HG03064 (cell line): ENCODE data around the gene TANC1.

Experiments
- ATAC-seq: cut with Tn5 transposase; IDR thresholded peaks from one replicate; pipeline ENCODE4 v1.9.1; 2021; ENCODE audit warnings: low read depth; ENCODE audit not compliant: unreplicated experiment

Gene TANC1

DNA sequence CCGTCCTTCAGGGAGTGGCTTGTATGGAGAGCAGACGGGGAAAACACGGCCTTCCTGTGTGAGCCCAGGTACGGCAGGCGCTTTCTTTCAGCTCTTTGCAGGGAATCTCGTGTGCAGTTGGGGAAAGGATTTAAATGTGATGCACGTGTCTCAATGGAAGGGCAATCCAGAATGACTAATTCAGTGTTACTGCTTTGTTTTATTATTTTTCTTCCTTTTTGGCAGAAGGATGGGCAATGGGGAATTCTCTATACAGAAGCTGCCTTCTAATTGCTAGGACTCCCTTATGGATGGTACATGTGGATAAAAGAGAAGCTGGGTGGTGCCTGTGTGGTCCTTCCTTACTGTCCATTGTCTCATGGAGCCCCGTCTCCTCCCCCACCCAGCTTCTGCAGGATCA is 210.7 kb downstream of the TANC1 start:
- no peak for ATAC-seq

DNA sequence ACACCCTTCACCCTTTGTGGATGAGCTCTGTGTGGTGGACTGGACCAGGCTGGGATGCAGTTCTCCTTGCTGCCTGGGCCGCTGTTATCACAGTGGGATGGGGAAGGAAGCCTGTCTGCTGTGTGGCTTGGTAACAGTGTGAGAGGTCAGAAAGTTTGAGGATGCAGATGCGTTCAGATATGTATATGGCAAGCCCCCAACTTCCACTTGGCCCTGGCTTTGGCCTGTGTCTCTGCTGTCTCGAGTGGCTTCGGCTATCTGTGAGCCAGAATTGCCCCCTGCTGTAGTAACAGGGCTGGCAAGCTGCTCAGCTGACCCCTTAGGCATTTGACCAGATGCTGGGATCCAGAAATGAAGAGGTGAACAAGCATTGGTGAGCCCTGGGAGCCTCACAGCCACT is 211.3 kb downstream of the TANC1 start:
- no peak for ATAC-seq

DNA sequence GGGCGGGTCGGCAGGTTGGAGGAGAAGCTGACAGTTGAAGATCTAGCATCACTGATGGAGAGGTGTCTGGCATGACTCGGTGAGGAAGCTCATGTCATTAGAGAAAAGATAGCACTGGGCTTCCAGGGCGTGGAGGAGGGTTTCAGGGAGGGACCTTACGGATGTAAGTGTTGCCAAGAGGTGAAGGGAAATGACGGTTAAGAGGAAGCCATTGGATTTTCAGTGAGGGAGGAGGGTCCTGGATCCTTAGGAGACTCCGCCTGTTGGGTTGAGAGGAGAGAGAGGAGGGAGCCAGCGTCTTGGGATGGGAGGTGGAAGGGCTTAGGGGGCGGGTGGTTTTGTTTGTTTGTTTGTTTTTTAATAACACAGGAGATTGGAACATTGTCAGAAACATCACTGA is 214.9 kb downstream of the TANC1 start:
- no peak for ATAC-seq

DNA sequence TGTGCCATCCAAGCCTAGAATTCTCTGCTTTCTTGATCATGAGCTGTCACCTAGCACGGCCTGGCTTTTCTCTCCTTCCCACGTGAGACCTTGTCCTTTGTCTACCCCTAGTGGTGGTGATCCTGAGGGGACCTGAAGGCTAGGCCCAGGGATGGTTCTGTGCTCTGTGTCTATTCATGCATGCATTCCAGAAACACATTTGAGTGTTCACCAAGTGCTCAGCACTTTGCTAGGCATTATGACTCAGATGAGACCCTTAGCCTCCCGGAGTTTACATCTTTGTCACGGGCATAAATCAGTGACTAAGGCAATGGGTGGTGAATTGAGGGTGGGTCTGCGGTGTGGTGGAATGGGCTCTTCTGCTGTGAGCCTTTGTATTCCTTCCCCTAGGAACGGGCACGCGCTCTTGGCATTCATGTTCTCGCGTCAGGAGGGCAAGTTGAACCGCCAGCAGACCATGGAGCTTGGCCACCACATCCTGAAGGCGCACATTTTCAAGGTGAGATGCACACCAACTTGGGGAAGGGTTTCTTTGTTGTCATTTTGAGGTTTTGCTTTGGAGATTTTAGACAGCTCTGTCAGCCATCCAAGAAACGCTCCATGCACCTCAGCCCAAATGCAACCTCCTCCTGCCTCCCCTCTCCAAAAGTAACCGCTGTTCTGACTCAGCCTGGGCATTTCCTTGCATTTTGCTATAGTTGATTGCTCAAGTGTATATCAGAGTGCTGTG is 217.1 kb downstream of the TANC1 start:
- peak; percentile 62 for ATAC-seq

DNA sequence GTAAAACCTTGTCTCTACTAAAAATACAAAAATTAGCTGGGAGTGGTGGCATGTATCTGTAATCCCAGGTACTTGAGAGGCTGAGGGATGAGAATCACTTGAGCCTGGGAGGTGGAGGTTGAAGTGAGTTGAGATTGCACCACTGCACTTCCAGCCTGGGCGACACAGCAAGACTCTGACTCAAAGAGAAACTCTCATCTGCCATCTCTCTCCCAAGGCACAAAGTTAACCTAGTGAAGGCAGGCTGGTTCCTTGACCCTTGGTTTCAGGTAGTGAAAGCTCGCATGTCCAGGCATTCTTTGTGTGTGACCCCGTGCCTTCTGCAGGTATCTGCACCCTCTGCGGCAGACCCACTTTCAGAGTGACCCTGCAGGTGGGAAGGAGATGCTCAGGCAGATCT is 218.0 kb downstream of the TANC1 start:
- ATAC-seq, result no peak

DNA sequence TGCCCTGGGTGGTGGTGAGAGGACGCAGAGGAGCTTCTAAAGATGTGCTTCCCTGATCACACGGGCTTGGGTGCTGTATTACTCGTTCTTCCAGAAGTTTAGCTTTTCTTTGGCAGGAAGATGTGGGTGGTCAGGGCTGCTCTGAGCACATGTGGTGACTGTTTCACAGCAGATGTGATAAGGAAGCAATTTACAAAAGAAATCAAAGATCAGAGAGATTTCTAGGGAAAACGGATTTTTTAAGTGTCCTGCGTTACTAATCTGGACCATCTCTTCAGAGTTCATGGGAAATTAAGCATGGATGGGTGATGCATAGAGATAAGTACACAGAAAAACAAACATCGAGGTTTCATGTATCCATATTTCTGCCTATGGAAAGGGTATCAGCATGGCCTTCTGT is 218.7 kb downstream of the TANC1 start:
- no peak for ATAC-seq

DNA sequence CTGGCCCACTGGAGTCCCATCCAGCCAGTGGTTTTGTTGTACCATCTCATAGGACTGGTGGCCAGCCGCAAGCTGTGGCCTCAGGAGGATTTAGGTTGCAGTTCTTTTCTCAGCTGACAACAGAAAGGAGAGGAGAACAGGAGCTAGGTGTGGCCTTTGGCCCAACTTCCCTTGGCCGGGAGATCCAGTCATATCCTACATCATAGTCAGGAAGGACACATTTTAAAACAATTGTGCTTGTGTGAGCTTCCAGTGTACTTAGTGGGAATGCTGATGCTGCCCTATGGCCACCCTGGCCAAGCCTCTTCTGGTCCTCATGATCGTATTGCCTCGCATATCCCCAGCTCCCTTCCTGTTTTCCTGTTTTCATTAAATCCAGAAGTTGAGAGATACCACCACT is 220.0 kb downstream of the TANC1 start:
- ATAC-seq, result no peak

DNA sequence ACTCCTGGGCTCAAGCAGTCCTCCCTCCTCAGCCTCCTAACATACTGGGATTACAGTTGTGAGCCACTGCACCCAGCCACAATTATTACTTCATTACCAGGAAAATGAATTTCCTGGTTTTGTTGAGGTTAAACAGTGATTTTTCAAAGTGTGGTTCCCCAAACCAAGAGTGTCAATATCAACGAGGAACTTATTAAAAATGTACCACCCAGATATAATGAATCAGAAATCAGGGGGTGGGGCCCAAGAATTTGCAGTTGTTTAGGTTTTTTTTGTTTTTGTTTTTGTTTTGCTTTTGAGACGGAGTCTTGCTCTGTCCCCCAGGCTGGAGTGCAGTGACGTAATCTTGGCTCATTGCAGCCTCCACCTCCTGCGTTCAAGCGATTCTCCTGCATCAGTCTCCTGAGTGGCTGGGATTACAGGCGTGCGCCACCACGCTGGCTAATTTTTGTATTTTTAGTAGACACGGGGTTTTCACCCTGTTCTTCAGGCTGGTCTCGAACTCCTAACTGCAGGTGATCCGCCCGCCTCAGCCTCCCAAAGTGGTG is 224.0 kb downstream of the TANC1 start:
- no peak for ATAC-seq

DNA sequence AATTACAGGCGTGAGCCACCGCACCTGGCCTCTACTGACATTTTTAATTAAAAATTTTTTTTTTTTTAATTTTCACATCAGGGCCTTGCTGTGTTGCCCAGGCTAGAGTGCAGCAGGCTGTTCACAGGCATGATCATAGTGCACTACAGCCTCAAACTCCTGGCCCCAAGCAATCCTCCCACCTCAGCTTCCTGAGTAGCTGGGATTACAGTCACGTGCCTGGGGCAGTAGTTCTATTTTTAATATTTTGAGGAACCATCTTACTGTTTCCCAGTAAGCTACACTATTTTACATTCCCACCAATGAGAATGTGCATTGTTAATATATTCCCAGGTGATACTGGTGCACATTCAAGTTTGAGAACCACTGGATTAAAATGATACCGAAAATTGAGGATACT is 225.4 kb downstream of the TANC1 start:
- ATAC-seq, result no peak

DNA sequence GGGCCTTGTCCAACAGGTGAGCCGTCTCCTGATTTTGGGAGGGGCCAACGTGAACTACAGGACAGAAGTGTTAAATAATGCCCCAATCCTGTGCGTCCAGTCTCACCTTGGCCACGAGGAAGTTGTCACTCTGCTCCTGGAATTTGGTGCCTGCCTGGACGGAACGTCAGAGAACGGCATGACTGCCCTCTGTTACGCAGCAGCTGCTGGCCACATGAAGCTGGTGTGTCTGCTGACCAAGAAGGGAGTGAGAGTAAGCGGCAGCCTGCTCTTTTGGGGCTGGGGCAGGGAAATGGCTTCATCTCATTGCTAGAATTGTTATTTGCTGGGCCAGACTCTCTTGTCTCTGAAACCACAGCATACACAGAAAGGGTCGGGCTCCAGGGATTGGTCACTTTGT is 225.8 kb downstream of the TANC1 start:
- no peak for ATAC-seq

DNA sequence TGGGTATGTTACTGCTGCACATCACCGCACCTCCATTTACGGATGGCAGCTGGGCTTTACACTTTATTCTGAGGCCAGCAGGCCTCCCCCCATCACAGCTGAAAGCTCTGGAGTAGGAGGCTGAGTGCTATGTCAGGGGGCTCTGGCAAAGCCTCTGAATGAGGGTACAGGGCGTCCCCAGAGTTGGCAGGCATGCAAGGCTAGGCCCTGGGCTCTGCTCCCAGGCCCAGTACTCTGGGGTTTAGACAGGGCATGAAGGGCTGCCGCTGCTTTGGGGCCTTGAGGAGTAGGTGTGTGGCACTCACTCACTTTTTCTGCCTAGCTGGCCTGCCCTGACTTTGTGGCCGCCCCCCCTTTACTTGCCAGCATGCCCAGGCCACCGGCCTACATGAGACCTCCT is 227.3 kb downstream of the TANC1 start:
- ATAC-seq, result no peak

DNA sequence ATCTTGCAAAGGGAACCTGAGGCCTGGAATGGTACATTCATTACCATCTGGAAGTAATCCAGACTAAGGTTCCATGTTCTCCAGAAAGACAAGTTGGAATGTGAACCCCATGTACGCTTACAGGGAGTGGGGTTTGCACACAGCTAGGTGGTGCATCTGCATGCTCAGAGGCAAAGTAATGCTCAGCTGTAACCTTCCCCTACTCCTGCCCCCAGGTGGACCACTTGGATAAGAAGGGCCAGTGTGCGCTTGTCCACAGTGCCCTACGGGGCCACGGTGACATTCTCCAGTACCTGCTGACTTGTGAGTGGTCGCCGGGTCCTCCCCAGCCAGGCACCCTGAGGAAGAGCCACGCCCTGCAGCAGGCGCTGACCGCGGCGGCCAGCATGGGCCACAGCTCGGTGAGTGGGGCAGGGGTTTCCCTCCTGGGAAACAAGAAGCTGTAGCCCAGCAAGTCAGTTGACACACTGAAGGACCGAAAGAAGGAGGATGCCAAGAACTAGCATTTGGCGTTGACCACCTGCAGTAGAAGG is 228.0 kb downstream of the TANC1 start:
- ATAC-seq, result no peak

DNA sequence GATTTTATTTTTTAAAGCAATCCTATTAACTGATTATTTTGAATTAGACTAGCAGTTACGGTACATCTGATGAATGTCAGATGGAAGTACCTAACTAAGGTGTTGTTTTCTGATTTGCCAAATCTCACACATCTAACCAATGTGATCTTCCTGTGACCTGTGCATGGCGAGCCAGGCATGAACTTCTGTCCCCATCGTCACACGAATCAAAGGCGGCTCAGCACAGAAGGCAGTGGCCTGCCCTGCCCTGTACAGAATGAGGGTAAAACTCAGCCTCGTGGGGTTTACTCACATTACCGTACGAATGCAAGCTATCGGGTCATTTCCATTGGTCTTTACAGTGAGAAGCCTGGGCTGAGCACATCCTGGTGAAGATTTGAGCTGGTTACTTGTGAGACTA is 230.8 kb downstream of the TANC1 start:
- ATAC-seq, result no peak

DNA sequence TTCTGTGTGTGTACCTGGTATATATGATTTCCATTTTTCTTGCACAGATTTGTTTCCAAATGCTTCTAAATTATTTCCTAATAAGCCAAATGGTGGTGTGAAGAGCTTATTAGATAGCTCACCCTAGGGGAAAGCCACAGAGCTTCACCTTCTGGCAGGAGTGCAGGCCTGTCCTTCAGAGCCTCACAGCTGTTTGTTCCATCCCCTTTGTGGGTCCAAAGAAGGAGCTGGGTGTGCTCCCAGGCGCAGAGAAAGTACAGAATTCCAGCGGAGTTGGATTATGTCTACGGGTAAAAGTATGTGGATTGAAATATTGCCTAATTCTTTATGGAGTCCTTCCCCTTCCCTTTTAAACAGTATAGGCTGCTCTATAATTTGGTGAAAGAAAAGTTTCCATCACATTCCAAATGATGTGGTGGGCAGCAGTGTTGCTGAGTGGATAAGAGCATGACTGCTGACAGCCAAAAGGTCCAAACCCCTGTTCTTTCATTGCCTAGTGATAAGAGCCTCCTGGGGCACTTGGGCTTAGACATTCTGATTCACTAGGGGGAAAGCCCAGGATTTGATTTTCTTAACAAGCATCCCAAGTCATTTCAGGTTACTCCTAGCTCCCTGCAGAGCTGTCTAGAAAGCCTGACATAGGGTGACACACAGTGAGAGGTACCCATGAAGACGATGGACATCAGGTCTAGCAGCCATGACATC is 231.5 kb downstream of the TANC1 start:
- ATAC-seq, result no peak

DNA sequence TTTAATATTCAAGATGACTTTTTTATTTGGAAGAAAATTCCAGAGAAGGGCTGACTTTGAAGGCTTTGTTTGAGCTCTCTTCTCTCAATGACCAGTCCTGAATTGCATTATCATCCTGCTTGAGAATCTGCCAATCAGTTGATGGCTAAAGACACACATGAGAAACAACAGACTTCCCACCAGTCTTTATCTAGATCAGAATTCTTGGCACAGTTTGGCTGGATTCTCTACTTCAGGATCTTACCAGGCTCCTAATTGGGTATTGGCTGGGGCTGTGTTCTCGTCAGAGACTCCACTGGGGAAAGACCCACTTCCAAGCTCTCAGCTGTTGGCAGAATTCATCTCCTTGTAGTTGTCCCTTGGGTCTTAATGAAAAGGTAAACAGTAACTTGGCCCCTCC is 232.1 kb downstream of the TANC1 start:
- no peak for ATAC-seq

DNA sequence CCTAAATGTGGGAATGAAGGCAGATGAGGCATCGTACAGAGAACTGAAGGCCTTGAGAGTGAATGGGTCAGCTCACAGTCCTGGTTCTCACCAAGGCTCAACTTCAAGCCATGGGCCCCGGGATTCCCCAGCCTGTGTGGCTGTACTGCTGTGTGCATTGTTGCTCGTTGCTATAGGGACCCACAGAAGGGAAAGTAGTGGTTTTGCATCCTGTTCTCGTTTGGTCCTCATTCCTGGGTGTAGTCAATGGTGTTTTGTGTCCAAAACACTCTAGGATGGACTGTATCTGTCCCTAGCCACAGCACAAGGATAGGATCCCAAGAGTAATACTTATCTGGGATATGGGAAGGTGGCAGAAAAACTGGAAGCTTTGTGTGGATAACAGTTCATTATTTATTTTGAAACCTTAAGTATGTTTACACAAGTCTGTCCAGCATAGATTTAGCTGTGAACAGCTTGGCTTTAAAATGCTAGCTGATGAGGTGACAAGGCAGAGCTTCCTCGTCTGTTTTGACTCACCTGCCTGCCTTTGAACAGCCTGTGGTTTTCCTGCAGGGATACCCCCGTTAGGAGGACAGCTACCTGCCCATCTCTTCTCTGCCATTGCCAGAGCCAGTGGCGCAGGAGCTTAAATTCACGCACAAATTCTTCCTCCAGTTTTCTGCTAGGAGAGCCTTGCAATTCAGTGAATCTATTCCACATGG is 233.1 kb downstream of the TANC1 start:
- ATAC-seq, result peak; percentile 95

DNA sequence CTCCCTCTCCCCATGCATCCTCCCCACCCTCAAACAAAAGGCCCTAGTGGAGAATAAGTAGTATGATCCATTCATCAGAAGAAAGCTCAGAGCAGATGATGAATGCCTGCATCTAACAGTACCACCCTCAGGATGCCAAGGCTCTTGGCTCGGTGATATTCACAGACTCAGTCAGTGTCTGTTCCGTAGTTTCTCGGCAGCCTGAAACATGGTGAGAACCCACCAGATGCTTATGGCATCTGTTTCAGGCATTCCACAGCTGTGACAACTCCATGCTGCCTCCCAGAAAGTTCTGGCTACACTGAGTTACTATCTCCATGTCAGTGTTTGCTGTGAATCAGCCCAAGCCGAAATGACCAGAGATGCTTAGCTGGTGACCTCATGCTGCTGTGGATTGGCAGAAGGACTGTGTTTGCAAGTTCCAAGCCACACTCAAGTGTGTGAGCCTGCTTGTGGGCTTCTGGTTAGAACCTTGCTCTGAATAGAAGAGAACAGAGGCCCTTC is 234.2 kb downstream of the TANC1 start:
- ATAC-seq, result no peak

DNA sequence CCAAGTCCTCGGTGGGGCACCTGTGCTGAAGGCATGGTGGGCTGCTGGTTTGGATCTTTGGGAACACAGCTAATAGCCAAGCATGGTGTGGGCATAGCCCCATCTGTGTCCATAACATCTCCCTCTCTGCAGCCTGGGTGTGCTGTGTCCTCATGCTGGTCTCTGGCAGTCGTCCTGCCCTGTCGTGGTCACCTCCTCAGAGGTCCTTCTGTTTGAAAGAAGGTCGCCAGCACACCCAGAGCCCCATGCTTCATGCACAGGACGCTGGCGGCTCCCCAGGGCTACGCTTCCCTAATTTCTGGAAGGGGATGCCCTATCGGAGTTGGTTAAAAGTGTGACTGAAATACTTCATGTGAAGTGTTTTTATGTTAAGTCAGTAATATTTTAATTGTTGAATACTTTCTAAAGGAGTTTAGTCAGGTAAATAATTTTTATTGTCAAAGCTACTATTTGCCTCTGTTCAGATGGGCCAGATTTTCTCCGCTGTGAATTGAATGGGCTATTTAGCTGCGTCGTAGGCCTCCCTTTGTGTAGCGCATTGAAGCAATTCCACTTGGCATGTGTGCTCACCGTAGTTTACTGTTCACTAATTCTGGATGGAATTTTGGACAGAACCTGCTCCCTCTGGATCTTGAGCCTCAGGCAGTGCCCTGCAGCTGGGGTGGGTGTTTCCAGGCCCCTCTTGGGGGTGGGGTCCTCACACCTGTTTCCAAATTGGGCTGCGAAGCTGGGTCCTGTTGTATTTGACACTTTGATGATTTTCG is 236.1 kb downstream of the TANC1 start:
- ATAC-seq, result no peak

DNA sequence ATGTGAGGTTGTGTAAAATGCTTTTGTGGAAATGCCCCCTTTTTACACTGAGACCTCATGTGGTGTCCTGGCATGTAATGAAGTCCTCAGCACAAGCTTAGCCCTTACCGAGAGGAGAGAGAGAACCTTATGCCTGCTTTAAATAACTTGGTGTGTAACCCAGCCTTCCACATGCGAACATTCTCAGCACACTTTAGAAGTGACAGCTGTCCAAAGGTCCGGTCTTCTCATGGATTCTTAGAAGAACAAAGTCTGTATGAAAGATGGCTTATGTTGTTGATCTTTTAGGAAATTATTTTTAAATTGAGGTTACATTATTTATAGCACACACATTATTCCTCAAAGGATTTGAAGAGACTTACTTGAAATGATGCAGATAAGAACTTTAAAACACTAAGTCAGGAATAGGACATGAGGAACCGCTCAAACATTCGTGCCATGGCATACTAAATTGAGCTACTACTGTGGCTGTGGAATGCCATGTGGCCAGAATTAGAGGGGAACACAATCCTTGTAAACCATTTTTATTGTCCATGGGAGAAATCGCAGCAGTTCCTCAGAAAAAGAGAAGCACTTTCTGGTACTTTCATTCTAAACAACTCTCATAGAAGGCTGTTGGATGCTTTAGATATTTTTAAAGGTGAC is 238.4 kb downstream of the TANC1 start:
- ATAC-seq, result no peak

DNA sequence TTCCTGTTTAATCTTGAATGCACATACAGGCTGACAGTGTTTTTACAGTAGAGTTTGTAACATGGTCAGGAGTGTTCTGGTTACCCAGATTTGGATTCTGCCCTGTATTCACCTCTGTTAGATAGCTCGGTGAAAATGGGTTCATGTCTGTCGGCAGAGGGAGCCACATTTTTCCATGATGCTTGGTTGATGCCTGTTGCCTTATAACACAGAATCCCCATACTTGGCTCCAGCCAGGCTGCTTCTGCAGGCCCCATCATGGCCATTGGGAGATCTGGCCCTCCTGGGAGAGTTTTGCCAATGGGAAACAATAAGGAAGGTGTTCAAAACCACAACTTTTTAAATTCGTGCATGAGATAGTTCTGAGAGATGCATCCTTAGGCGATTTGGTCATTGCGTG is 240.0 kb downstream of the TANC1 start:
- no peak for ATAC-seq
